Measurements from ENCODE around the gene TRAM2.

Gene TRAM2

GRCh38 chr6:52496631-52497030 lies 80.2 kb downstream of the TRAM2 start:
- Histone ChIP-seq H4K20me1 (ENCODE audit: insufficient read depth, low read length, poor library complexity, severe bottlenecking) (no peaks in the 10 kb centered on the region), H3K9me3 (ENCODE audit: insufficient read depth, low read depth, low read length) (no peaks in the 10 kb centered on the region), H3K9me2 (replicated peaks; ENCODE audit: low read depth, low read length) (no peaks in the 10 kb centered on the region), H2AFZ (ENCODE audit: low read length) (no peak overlapping the region), H3F3A (ENCODE audit: low read depth) (no peaks in the 10 kb centered on the region), H3K36me3 (ENCODE audit: insufficient read depth, low read length) (peaks cover 8% of the 10 kb centered on the region; the same call in 1 of the 2 replicates), H3K79me2 (ENCODE audit: insufficient read depth, low read length) (no peaks in the 10 kb centered on the region), H3K4me3 (ENCODE audit: low read length, poor library complexity, severe bottlenecking) (no peak overlapping the region), H3K4me2 (ENCODE audit: low read depth, low read length, poor library complexity, severe bottlenecking) (no peak overlapping the region), H3K27me3 (ENCODE audit: insufficient read depth, low read length, poor library complexity, severe bottlenecking) (no peaks in the 10 kb centered on the region), H3K4me1 (ENCODE audit: insufficient read depth, low read length, poor library complexity, severe bottlenecking) (peaks cover 14% of the 10 kb centered on the region), H3K9ac (ENCODE audit: low read depth, low read length, poor library complexity, severe bottlenecking) (no peak overlapping the region)
- TF ChIP-seq CTCF (conservative IDR thresholded peaks at IDR 0.05; ENCODE audit: low read length), result no peak
- TF ChIP-seq EZH2phosphoT487 (IDR thresholded peaks at IDR 0.05; ENCODE audit: borderline replicate concordance), result no peak

GRCh38 chr6:52495922-52496321 lies 80.9 kb downstream of the TRAM2 start:
- Histone ChIP-seq H3K4me3 (ENCODE audit: low read length, poor library complexity, severe bottlenecking) (no peak overlapping the region), H4K20me1 (ENCODE audit: insufficient read depth, low read length, poor library complexity, severe bottlenecking) (no peaks in the 10 kb centered on the region), H3K79me2 (ENCODE audit: insufficient read depth, low read length) (no peaks in the 10 kb centered on the region), H2AFZ (ENCODE audit: low read length) (no peak overlapping the region), H3K9ac (ENCODE audit: low read depth, low read length, poor library complexity, severe bottlenecking) (no peak overlapping the region), H3F3A (ENCODE audit: low read depth) (no peaks in the 10 kb centered on the region), H3K36me3 (ENCODE audit: insufficient read depth, low read length) (peaks cover 5% of the 10 kb centered on the region; the same call in 1 of the 2 replicates), H3K4me2 (ENCODE audit: low read depth, low read length, poor library complexity, severe bottlenecking) (no peak overlapping the region), H3K4me1 (ENCODE audit: insufficient read depth, low read length, poor library complexity, severe bottlenecking) (peaks cover 21% of the 10 kb centered on the region), H3K9me3 (ENCODE audit: insufficient read depth, low read depth, low read length) (no peaks in the 10 kb centered on the region), H3K27me3 (ENCODE audit: insufficient read depth, low read length, poor library complexity, severe bottlenecking) (no peaks in the 10 kb centered on the region), H3K9me2 (replicated peaks; ENCODE audit: low read depth, low read length) (no peaks in the 10 kb centered on the region)
- TF ChIP-seq CTCF (conservative IDR thresholded peaks at IDR 0.05; ENCODE audit: low read length) (peak; percentile 41), EZH2phosphoT487 (IDR thresholded peaks at IDR 0.05; ENCODE audit: borderline replicate concordance) (no peak)

- Histone ChIP-seq H3F3A (ENCODE audit: low read depth) (no peaks in the 10 kb centered on the region), H2AFZ (ENCODE audit: low read length) (no peak overlapping the region), H3K79me2 (ENCODE audit: insufficient read depth, low read length) (no peaks in the 10 kb centered on the region), H3K27me3 (ENCODE audit: insufficient read depth, low read length, poor library complexity, severe bottlenecking) (no peaks in the 10 kb centered on the region), H3K36me3 (ENCODE audit: insufficient read depth, low read length) (no peaks in the 10 kb centered on the region), H3K4me1 (ENCODE audit: insufficient read depth, low read length, poor library complexity, severe bottlenecking) (peaks cover 35% of the 10 kb centered on the region), H3K9me3 (ENCODE audit: insufficient read depth, low read depth, low read length) (no peaks in the 10 kb centered on the region), H3K4me2 (ENCODE audit: low read depth, low read length, poor library complexity, severe bottlenecking) (no peak overlapping the region), H3K9me2 (replicated peaks; ENCODE audit: low read depth, low read length) (no peaks in the 10 kb centered on the region), H4K20me1 (ENCODE audit: insufficient read depth, low read length, poor library complexity, severe bottlenecking) (no peaks in the 10 kb centered on the region), H3K9ac (ENCODE audit: low read depth, low read length, poor library complexity, severe bottlenecking) (no peak overlapping the region), H3K4me3 (ENCODE audit: low read length, poor library complexity, severe bottlenecking) (no peak overlapping the region)
- TF ChIP-seq EZH2phosphoT487 (IDR thresholded peaks at IDR 0.05; ENCODE audit: borderline replicate concordance), result no peak
These were observed 82.4 kb downstream of the TRAM2 start for GRCh38 chr6:52494298-52495072.

DNA sequence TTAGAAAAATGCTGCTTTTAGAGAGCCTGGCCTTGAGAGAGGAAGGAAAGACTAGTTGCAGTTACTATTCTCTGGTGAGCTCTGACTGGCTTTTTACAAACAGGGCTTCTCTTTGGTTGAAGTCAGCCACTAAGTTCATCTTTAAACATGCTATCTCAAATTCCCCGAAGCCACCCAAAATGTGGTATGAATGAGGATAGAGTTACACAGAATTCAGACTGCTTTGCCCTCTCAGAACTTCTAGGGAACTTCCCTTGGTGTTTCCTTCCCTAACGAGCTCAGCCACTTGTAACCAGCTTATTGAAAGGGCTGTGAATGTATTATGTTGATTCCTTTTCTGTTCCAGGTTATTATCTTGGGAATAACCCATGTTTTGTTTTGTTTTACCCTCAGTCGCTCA lies 83.2 kb downstream of the TRAM2 start:
- Histone ChIP-seq H4K20me1 (ENCODE audit: insufficient read depth, low read length, poor library complexity, severe bottlenecking) (no peaks in the 10 kb centered on the region), H3K4me2 (ENCODE audit: low read depth, low read length, poor library complexity, severe bottlenecking) (no peak overlapping the region), H3K9me2 (replicated peaks; ENCODE audit: low read depth, low read length) (no peaks in the 10 kb centered on the region), H3K9ac (ENCODE audit: low read depth, low read length, poor library complexity, severe bottlenecking) (no peak overlapping the region), H2AFZ (ENCODE audit: low read length) (no peak overlapping the region), H3K4me3 (ENCODE audit: low read length, poor library complexity, severe bottlenecking) (no peak overlapping the region), H3K9me3 (ENCODE audit: insufficient read depth, low read depth, low read length) (no peaks in the 10 kb centered on the region), H3F3A (ENCODE audit: low read depth) (no peaks in the 10 kb centered on the region), H3K36me3 (ENCODE audit: insufficient read depth, low read length) (no peaks in the 10 kb centered on the region), H3K79me2 (ENCODE audit: insufficient read depth, low read length) (no peaks in the 10 kb centered on the region), H3K4me1 (ENCODE audit: insufficient read depth, low read length, poor library complexity, severe bottlenecking) (peaks cover 43% of the 10 kb centered on the region), H3K27me3 (ENCODE audit: insufficient read depth, low read length, poor library complexity, severe bottlenecking) (no peaks in the 10 kb centered on the region)
- TF ChIP-seq CTCF (conservative IDR thresholded peaks at IDR 0.05; ENCODE audit: low read length) (no peak), EZH2phosphoT487 (IDR thresholded peaks at IDR 0.05; ENCODE audit: borderline replicate concordance) (no peak)
